SIG-M5 treated with dmso at 0.1 percent for 504 hours (cell line): ENCODE results near the gene C1orf174.

ENCODE experiments used
- DNase-seq: peaks from one replicate; lab custom pipeline; 2025; ENCODE audit not compliant: unreplicated experiment; lab: John Stamatoyannopoulos, UW

Gene C1orf174

DNA sequence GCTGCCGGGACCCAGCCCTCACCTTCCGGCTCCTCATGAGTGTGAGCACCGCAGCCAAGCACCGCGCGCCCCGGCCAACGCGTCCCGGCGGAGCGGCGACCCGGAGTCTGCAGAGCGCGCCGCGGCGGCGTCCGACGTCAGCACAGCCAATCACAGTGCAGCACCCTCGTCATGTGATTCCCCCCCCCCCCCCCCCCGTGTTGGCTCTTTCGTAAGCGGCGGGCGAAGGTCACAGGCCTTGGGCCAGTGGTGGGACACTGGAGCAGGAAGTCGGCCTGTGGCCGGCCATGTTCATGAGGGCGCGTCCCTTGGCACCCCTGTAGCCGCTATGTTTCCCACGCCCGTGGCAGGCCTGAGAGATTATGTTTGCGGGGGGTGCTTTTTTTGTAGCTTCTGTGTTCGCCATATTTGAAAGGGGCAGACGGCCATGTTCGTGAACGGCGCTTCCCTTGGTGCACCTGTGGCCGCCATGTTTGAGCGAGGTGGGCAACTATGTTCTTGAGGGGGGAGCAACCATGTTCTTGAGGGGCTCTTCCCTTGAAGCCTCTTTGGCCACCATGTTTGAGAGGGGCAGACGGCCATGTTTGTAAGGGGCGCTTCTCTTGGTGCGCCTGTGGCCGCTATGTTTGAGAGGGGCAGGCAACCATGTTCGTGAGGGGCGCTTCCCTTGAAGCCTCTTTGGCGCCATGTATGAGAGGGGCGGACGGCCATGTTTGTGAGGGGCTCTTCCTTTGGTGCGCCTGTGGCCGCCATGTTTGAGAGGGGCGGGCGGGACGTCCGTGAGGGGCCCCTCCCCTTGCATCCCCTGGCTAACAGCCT is at the start of gene C1orf174:
Gene C1orf174 (minus strand): TSS at position 123 of the 819 bp plus-strand sequence. CDS start 86 bp downstream, at position 37.
- DNase-seq, result peak; percentile 94

DNA sequence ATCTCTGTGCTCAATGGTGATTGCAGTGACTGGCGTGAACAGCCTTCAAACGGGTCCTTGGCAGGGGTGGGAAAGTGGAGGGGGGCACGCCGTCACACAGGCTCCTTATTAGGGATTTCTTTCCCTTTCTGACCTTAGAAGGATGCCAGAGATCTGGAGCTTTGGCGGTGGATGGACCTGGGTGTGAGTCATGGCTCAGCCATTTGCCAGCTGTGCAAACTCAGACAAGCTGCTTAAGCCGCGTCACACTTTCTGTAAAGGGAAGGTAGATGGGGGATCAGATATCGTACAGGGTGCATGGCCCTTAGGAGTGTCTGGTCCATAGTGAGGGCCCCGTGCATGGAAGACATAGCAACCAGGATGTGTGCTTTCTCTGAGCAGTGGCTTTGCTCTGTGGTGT is 48.3 kb upstream of the C1orf174 start:
- DNase-seq, result peak; percentile 17

DNA sequence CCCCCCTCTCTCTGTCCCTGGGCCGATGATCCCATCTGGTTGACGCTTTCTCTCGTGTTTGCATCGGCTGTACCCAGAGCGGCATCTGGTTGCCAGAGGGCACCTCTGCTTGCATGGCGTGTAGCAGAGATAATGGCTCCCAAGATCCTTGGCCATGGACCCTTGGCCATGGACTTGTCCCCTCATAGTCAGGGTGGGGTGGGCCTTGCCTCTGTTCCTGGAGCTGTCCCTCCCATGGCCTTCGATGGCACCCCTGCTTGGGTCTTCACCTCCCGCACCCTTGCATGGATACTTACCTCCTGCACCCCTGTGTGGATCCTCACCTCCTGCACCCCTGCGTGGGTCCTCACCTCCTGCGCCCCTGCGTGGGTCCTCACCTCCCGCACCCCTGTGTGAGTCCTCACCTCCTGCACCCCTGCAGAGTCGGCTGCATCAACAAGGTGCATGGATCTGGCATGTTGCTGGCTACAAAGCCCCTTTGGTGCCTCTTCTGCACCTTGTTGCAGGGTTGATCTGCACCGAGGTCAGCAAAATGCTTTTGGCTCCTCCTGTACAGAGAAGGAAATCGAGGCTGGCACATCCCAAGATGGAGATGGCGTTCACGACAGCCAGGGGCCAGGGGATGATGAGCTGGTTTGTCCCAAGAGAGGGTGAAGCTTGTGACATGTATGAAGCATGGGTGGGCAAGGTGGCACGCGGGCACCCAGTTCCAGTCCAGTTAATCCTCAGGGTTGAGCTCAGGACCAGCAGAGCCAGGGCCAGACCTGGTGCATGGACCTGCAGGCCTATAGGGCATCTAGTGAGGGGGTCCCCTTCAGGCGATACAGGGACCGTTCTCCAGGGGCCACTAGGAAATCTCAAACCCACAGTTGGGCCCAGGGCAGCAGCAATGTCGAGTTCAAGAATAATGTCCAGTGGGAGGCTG is 46.1 kb upstream of the C1orf174 start:
- DNase-seq, result no peak

DNA sequence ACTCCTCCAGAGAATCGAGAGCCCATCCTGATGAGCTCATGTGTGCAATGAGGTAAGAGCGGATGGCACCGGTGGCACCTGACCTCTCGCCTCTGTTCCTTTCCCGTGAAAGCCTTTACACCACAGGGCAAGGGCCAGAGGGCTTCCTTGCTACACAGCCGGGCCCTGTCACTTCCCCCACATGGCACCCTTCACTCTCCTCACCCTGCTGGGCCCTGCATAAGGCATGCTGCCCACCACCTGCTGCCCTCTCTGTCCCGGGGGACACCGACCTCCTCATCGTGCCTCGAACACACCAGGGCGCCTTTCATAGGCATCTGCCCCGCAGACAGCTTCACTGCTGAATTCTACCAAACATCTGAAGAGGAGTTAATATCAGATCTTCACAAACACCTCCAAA is 45.1 kb upstream of the C1orf174 start:
- DNase-seq, result no peak

DNA sequence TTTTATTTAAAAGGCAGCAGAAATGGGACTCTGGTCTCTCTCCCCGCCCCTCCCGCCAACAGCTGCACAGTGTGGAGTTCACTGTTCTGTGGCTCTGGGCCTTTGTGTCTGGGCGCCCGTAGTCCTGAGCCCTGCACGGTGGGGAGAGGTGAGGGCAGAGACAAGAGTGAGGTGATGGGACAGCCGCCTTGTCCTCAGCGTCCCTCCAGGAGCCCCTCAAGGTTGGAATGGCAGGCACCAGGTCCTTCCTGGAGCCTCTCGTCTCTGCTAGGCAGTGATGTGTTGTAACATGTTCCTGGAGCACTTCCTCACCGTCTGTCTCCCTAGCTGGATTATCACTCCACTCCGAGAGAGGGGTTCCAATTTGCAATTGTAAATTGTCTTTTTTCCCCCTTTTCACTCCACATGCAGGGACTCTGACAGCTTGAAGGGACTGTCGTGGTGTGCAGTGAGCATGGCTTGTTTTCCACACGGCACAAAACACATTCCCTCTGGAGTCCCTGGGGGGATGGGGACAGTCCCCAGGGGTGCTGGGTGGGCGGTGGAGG is 44.6 kb upstream of the C1orf174 start:
- no peak for DNase-seq

DNA sequence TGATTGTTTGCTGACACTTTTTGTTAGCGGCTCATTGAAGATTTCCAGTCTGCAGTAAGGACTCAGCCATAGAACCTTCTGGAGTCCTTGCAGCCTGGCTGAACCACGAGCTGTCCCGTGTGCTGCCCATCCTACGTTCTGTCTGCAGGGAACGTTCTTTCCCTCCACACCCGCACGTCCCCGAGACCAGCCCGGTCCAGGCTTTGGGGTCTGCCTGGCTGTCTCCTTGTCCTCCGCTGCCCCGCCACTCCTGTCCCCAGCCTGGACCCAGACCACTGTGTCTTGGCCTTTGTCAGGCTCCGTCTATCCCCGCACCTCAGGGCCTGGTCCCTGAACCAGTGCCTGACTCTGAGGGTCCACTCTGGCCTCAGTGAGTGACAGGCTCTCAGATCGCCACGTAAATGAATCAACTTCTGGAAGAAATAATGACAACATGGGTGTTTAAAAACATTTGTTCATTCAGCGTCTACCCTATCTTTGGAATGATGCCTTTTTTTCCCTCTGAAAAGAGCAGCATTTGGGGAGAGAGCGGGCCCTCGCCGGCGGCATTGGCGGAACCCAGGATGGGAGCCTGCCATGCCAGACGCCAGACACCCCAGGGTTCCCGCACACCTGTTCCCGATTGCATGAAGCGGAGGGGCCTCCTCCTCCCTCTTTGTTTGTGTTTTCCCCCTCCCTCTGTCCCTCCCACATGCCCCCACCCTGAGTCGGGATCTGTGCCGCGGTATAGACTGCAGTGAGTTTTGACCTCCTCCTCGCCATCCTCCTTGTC is 43.9 kb upstream of the C1orf174 start:
- no peak for DNase-seq

DNA sequence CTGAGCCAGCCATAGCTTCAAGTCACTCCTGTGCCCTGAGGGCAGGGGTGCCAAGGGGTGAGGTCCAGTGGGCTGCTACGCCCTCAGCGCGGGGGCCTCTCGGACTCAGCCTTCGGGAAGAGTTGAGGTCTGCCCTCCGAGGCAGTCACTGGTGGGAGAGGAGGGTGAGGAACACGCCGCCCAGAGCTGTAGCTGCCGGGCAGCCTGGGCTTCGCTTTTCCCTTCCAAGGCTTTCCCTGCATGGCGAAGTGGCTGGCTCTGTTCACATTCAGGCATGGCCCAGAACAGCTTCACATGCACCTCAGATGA is 43.0 kb upstream of the C1orf174 start:
- no peak for DNase-seq

DNA sequence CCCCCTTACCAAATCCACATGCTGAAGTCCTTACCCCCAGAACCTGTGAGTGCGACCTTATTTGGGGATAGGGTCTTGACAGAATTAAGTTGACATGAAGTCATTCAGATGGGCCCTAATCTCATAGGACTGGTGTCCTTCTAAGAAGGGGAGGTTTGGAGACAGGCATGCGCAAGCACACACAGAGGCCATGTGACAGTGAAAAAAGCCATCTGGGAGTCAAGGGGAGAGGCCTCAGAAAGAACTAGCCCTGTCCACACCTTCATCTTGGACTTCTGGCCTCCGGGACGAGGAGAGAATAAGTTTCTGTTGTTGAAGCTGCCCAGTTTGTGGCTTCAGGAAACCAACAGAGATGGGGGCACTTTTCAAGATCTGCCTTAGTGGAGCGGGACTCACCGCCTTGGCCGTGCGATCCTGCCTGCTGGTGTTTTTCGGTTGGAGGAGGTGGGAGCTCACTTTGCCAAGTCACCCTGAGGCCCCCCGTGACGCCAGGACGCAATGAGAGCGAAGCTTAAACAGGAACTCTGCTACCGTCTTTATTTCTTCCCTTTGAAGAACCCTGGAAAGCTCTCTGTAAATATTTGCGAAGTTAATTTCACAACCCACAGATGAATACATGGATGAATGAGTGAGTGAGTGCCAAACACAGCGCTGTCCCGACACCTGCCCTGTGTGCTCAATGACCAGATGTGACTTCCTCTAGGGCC is 42.5 kb upstream of the C1orf174 start:
- DNase-seq, result no peak

DNA sequence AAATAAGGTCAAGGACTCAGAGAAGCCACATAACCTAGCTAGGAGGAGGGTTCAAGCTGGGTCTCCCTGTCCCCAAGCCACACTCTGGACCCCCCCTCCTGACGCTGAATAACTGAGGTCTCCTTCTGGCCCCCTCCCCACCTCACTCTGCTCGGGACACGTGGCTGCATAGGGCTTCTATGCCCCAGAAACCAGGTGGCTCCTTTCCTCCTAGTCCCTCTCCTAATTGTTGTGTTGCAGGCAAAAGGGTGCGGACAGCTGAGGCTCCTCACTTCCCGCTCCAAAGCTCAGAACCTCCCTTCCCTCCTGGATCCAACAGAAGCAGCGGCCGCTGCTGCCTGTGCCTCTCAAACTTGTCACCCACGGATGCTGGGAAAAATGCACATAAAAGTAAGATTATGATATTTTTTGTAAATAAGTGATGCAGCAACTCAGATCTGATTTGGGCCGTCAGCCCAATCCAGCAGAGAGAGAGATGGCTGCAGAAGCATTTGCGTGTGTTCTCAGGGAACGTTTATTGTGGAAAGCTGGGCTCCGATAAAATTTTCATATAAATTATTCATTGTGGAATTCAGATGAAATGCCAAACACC is 40.8 kb upstream of the C1orf174 start:
- no peak for DNase-seq

DNA sequence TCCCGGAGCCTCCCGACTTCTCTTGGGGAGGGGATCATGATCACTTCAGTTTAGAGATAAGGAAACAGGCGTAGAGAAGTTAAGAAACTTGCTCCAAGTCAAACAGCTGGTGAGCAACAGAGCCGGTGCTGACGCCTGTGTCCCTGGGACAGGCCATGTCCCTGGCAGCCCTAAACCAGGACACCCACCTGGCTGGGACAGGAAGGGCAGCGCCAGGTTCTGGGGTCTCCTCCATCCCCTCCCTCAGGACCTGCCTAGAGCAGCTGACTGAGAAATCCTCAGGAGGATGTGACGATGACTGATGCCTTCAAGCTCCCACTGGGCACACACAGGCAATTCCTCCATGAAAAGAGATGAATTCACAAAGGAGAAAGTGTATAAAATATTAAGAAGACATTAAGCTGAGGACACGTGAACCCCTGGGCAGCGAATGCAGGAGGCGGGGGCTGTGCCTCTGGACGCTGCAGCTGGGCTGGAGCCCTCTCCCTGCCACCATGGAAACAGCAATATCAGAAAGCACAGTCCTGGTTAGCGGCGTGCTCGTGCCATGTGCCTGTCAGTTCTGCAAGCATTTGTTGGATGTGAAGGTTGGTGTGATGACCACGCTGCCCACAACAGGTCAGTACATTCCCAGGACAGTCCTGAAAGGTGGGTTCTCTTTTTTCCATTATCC is 40.1 kb upstream of the C1orf174 start:
- DNase-seq, result no peak

DNA sequence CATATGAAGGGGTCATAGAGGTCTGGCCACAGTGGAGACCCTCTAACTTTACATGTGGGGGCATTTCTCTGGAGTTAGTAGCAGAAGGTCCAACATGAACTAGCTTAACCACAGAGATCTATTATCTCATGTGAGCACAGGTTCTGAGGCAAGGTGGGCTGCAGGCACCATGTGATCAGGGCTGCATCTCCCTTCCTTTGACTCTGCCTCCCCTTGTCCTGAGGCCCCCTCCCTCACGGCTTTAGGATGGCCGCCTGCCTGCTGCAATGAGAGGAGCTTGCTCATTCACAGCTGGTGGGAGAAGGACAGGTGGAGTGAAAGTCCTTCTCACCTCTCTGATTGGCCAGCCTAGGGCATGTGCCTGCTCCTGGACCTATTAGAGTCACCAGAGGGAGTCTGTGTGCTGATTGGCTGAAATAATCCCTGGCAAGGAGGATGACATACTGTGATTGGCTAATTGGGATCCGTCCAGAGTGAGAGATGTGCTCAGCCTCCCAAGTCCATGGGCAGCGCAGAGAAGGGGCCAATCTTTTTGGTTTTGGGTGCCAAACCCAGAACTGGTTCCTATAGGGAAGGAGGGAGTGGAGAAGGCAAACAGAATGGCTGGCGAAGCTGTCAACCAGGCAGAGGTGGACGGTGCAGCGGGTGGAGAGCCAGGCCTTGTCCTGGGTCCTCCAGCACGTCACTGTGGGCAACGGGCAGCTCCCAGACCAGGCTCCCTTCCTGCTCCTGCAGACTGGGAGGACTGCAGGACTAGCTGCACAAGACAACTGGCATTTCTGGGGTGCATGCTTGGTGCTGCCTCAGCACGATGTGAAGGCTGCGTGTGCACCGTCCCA is 39.4 kb upstream of the C1orf174 start:
- DNase-seq, result no peak

DNA sequence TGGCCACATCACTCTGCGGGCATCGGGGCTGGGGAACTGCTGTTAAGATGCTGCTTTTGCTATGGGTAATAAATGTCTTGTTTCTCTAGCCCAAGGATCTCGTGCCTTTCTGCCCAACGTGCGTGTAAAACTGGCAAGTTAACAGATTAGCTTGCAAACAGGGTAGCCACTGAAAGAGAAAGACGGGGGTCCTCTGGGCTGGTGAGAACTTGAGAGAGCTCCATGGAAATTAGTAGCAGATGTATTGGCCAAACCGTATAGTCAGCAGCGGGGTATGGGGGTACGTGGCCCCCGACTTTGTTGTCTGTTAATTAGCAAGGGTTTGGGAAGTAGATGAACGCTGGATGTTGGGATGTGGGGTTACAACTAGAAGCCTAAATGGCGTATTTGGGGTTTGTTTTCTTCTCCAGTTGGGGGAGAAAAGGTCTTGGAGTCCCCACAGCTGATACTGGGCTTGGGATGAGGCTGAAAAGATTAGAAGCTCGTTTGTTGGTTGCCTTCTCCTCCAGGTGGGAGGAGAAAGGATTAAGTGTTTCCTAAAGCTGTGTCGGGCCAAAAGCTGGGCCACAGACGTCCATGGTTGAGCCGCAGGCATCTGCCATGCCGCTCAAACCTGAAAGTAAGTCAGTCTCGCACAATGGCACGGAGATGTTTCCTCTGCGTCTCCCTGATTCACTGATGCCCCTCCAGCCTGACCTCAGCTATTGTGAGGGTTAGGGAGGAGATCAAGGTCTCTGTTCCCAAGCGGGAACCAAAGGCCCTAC is 32.3 kb upstream of the C1orf174 start:
- no peak for DNase-seq

DNA sequence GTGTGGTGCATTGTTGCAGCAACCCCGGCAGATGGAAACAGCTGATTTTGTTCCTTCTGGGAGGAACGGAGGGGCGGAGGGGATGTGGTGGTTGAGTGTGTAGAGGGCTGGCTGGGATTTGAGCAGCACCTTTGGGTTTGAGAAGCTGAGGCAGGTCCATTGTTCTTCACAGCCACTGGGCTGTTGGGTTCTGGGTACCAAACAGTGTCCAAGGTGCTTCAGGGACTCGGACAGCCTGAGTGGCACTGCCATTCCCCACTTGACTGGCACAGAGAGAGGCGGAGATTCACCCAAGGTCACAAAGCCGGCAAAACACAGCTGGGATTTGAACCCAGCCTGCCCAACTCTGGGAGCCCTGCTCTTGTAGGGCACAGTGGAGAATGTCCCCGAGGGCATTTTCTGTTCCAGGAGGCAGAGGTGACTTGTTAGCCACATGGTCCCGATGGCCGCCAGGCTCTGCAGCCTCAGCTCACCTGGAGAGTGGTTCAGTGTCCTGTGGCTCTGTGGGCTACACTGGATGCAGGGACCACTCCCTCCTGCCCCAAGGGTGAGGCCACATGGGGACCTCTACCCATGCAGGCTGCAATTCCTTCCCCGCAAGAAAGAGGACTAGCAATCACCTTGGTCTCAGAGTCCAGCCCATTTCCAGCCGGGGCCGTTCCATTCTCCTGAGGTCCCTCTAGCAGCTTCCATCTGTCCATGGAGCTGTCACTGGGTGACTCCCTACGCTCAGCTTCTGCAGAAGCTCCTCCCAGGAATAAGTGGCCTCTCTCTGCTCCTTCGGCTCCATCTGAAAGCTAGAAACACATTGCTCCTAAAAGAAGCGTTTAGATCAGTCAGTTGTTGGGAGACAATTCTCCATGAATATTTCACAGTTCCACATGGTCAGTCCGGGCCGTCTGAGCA is 31.2 kb upstream of the C1orf174 start:
- no peak for DNase-seq

DNA sequence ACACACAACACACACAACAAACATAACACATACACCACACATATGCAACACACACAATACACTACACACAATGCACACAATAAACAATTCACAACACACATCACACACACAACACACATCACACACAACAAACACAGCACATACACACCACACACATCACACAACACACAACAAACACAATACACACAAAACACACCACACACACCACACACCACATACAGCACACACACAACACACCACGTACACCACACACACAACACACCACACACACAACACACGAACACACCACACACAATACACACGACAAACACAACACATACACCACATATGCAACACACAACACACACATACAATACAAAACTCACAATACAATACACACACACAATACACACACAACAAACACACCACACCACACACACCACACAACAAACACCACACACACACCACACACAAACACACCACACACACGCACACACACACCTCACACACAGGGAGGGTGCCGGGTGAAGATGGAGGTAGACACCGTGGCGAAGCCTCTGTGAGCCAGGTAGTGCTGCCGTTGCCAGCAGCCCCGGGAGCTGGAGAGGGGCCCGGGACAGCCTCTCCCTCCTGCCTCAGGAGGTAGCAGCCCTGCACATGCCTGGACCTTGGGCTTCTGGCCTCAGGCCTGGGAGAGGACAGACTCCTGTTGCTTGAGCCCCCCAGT is 30.4 kb upstream of the C1orf174 start:
- DNase-seq, result no peak

DNA sequence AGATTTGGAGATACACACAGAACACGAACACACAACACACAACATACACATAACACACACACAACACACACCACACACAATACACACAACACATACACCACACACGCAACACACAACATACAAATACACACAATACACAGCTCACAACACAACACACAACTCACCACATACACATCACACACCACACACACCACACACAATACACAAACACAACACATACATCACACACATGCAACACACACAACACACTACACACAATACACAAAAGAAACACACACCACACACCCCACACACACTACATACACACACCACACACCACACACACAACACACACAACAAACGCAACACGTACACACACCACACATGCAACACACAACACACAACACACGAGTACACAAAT is 29.1 kb upstream of the C1orf174 start:
- no peak for DNase-seq

DNA sequence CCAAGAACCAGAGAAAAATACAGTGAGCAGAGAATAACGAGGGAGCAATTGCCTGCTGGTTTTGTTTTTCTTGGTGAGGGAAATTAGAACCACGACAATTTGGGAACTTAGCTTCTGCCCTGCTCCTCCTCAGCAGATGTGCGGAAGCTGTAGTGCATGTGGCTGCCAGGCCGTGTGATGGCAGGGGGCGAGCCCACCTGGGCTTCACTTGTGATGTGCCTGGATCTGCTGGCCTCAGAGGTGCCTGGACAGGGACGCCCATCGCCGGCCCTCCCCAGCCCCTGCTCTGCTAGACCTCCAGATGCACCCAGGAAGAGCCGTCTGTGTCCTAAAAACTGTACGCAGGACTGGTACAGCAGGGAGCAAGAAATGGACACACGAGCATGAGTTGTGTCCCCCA is 28.5 kb upstream of the C1orf174 start:
- no peak for DNase-seq
